HG03108 (cell line): ENCODE measurements around the gene ZBTB8A.

Experiments
- ATAC-seq: cut with Tn5 transposase; IDR thresholded peaks from one replicate; pipeline ENCODE4 v1.9.1; 2021; ENCODE audit warnings: moderate library complexity; ENCODE audit not compliant: unreplicated experiment

Gene ZBTB8A

DNA sequence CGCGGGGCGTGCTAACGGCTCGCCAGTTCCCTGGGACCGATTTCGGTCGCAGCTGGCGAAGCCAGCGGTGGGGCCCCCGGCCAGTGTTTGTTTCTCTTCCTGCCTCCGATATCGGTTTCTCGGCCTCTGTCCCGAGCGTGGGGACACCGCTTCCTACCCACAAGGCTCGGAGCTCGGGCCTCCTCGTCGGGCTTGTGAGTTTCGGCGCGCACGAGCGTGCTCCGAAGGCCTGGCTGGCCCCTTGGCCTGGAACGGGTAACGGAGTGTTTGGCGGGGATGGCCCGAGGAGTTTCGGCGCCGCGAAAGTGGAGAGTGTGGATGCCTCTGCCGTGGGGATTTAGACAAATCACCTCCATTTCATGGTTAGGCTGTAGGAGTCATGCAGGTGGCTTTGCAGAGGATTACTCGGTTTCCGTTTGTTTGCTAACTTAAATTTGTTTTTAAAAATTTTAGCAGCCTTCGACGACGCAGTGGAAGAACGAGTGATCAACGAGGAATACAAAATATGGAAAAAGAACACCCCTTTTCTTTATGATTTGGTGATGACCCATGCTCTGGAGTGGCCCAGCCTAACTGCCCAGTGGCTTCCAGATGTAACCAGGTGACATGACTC lies 112.3 kb downstream of the ZBTB8A start:
- peak; percentile 13 for ATAC-seq

GRCh38 chr1:32652244-32652962 lies 113.2 kb downstream of the ZBTB8A start:
- ATAC-seq: no peak
